Stomach (tissue), 4 donors: Measurements from ENCODE around the gene C2CD4D.

Experiments used
- CTCF ChIP-seq, 7 experiments: fragments of 450-650 bp in 4 of 7; fragments of 200-600 bp in 3 of 7; sonication (generic) in 3 of 7; IDR thresholded peaks; one replicate each; pipeline ENCODE4 v1.5.1; 2016 to 2019; ENCODE audit warnings: antibody characterized with exemption in 7 of 7, control low read depth in 2 of 7, mild to moderate bottlenecking in 1 of 7
- POLR2A ChIP-seq, 4 donors: fragments of 450-650 bp; IDR thresholded peaks; one replicate each; pipeline ENCODE4 v1.6.1; 2016; ENCODE audit warnings: antibody characterized with exemption in 4 of 4, control low read depth in 2 of 4, mild to moderate bottlenecking in 1 of 4, moderate library complexity in 1 of 4

GRCh38 chr1:151864411-151864810 lies 24.8 kb upstream of the C2CD4D start:
- no peak for TF ChIP-seq CTCF (IDR thresholded peaks at IDR 0.05)
- no peak for TF ChIP-seq POLR2A (IDR thresholded peaks at IDR 0.05)
